ENCODE data around the gene DNAJC2.

DNA sequence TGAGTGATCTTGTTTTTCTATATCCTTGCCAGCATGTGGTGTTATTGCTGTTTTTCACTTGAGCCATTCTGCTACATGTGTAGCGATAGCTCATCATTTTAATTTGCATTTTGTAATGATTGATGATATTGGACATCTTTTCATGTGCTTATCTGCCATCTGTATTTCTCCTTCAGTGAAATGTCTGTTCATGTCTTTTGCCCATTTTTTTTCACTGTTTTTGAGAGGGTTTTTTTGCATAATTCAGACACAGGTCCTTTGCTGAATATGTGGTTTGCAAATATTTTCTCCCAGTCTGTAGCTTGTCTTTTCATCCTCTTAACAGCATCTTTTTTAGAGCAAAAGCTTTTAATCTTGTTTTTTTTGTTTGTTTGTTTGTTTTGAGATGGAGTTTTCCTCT is 51.0 kb downstream of the DNAJC2 start:
- TF ChIP-seq RAD21 (conservative IDR thresholded peaks at IDR 0.05) (no peak), EZH2 (IDR thresholded peaks at IDR 0.05; ENCODE audit: borderline replicate concordance, insufficient read depth, low read length, poor library complexity, severe bottlenecking) (no peak), POLR2AphosphoS5 (IDR thresholded peaks at IDR 0.05) (no peak), TAF1 (IDR thresholded peaks at IDR 0.05; ENCODE audit: low read depth) (no peak), EP300 (conservative IDR thresholded peaks at IDR 0.05; ENCODE audit: poor library complexity, severe bottlenecking) (no peak), SMC3 (conservative IDR thresholded peaks at IDR 0.05; ENCODE audit: poor library complexity) (no peak), REST (IDR thresholded peaks at IDR 0.05; ENCODE audit: borderline replicate concordance) (no peak), MXI1 (conservative IDR thresholded peaks at IDR 0.05; ENCODE audit: poor library complexity, severe bottlenecking) (no peak)
- TF ChIP-seq, protein P1, sequence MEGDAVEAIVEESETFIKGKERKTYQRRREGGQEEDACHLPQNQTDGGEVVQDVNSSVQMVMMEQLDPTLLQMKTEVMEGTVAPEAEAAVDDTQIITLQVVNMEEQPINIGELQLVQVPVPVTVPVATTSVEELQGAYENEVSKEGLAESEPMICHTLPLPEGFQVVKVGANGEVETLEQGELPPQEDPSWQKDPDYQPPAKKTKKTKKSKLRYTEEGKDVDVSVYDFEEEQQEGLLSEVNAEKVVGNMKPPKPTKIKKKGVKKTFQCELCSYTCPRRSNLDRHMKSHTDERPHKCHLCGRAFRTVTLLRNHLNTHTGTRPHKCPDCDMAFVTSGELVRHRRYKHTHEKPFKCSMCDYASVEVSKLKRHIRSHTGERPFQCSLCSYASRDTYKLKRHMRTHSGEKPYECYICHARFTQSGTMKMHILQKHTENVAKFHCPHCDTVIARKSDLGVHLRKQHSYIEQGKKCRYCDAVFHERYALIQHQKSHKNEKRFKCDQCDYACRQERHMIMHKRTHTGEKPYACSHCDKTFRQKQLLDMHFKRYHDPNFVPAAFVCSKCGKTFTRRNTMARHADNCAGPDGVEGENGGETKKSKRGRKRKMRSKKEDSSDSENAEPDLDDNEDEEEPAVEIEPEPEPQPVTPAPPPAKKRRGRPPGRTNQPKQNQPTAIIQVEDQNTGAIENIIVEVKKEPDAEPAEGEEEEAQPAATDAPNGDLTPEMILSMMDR (IDR thresholded peaks at IDR 0.05; ENCODE audit: poor library complexity, severe bottlenecking) = no peak
